Stomach (tissue), 4 donors: Measurements from ENCODE around the gene RERE.

Experiments
- POLR2A ChIP-seq, 4 donors: fragments of 450-650 bp; IDR thresholded peaks; one replicate each; pipeline ENCODE4 v1.6.1; 2016; ENCODE audit warnings: antibody characterized with exemption in 4 of 4, control low read depth in 2 of 4, mild to moderate bottlenecking in 1 of 4, moderate library complexity in 1 of 4
- POLR2AphosphoS5 ChIP-seq, 3 donors: sonication (generic); formaldehyde crosslinking; IDR thresholded peaks; one replicate each; pipeline ENCODE4 v1.6.1; 2016; ENCODE audit warnings: antibody characterized with exemption in 3 of 3
- TF ChIP-seq, protein P1 (sequence below), 7 experiments: fragments of 450-650 bp in 4 of 7; fragments of 200-600 bp in 3 of 7; sonication (generic) in 3 of 7; IDR thresholded peaks; one replicate each; pipeline ENCODE4 v1.5.1; 2016 to 2019; ENCODE audit warnings: antibody characterized with exemption in 7 of 7, control low read depth in 2 of 7, mild to moderate bottlenecking in 1 of 7

GRCh38 chr1:8589571-8589970, 227.9 kb downstream of the RERE start:
- TF ChIP-seq POLR2A (IDR thresholded peaks at IDR 0.05) (no peak), POLR2AphosphoS5 (IDR thresholded peaks at IDR 0.05) (no peak)
- TF ChIP-seq, protein P1, sequence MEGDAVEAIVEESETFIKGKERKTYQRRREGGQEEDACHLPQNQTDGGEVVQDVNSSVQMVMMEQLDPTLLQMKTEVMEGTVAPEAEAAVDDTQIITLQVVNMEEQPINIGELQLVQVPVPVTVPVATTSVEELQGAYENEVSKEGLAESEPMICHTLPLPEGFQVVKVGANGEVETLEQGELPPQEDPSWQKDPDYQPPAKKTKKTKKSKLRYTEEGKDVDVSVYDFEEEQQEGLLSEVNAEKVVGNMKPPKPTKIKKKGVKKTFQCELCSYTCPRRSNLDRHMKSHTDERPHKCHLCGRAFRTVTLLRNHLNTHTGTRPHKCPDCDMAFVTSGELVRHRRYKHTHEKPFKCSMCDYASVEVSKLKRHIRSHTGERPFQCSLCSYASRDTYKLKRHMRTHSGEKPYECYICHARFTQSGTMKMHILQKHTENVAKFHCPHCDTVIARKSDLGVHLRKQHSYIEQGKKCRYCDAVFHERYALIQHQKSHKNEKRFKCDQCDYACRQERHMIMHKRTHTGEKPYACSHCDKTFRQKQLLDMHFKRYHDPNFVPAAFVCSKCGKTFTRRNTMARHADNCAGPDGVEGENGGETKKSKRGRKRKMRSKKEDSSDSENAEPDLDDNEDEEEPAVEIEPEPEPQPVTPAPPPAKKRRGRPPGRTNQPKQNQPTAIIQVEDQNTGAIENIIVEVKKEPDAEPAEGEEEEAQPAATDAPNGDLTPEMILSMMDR (IDR thresholded peaks at IDR 0.05) = no peak
